NCI-H345 (cell line): Measurements from ENCODE around the gene DHX9.

Experiments used
- DNase-seq: peaks from one replicate; lab custom pipeline; 2025; lab: John Stamatoyannopoulos, UW

Gene DHX9

GRCh38 chr1:182841368-182841988 lies 2.3 kb downstream of the DHX9 start:
- no peak for DNase-seq

- no peak for DNase-seq
Measured at GRCh38 chr1:182842265-182842664, 3.1 kb downstream of the DHX9 start.

GRCh38 chr1:182845379-182845778 lies 6.2 kb downstream of the DHX9 start:
- DNase-seq: no peak

GRCh38 chr1:182845894-182846293 lies 6.7 kb downstream of the DHX9 start:
- no peak for DNase-seq

- no peak for DNase-seq
Measured at GRCh38 chr1:182847105-182847504, 8.0 kb downstream of the DHX9 start.

GRCh38 chr1:182848736-182849135 lies 9.6 kb downstream of the DHX9 start:
- no peak for DNase-seq

- no peak for DNase-seq
Measured at GRCh38 chr1:182850319-182850718, 11.2 kb downstream of the DHX9 start.

GRCh38 chr1:182851825-182852224 lies 12.7 kb downstream of the DHX9 start:
- no peak for DNase-seq

- no peak for DNase-seq
Measured at GRCh38 chr1:182855911-182856310, 16.8 kb downstream of the DHX9 start.

GRCh38 chr1:182857212-182857611 lies 18.1 kb downstream of the DHX9 start:
- no peak for DNase-seq

GRCh38 chr1:182860658-182861057 lies 21.5 kb downstream of the DHX9 start:
- no peak for DNase-seq

- no peak for DNase-seq
Measured at GRCh38 chr1:182861994-182862393, 22.8 kb downstream of the DHX9 start.

- no peak for DNase-seq
Measured at GRCh38 chr1:182862827-182863226, 23.7 kb downstream of the DHX9 start.

- no peak for DNase-seq
Measured at GRCh38 chr1:182863940-182864339, 24.8 kb downstream of the DHX9 start.

GRCh38 chr1:182867861-182868260 lies 28.7 kb downstream of the DHX9 start:
- DNase-seq: no peak

GRCh38 chr1:182869241-182869666 lies 30.1 kb downstream of the DHX9 start:
- DNase-seq: no peak

GRCh38 chr1:182872881-182873280 lies 33.7 kb downstream of the DHX9 start:
- no peak for DNase-seq

GRCh38 chr1:182875889-182876288 lies 36.7 kb downstream of the DHX9 start:
- no peak for DNase-seq

GRCh38 chr1:182877331-182877730 lies 38.2 kb downstream of the DHX9 start:
- DNase-seq: no peak

GRCh38 chr1:182877842-182878241 lies 38.7 kb downstream of the DHX9 start:
- no peak for DNase-seq

- DNase-seq: no peak
Measured at GRCh38 chr1:182884872-182885271, 45.7 kb downstream of the DHX9 start.

GRCh38 chr1:182885591-182885990 lies 46.4 kb downstream of the DHX9 start:
- no peak for DNase-seq

GRCh38 chr1:182886985-182887384 lies 47.8 kb downstream of the DHX9 start:
- DNase-seq: no peak

GRCh38 chr1:182888736-182889531 lies 49.8 kb downstream of the DHX9 start:
- no peak for DNase-seq
